HS-27A (cell line): ENCODE results near the gene PERP.

Experiments used
- DNase-seq: peaks from one replicate; pipeline ENCODE4 v3.0.0-alpha.2; 2012; ENCODE audit warnings: low read depth, missing footprints

PERP gene

GRCh38 chr6:138052783-138053182, 54.4 kb downstream of the PERP start:
- DNase-seq: no peak

GRCh38 chr6:138044972-138045371, 62.2 kb downstream of the PERP start:
- no peak for DNase-seq

- no peak for DNase-seq
Measured at GRCh38 chr6:138044458-138044857, 62.8 kb downstream of the PERP start.
